Measurements from ENCODE around the gene SF3A2. TPM values are rescaled to one million over a fixed set of nuclear protein-coding genes. Genes with fewer than 3 reads are reported as not detected.
A peak's percentile ranks its signal among the peaks of the same experiment; 100 is the strongest.

The SF3A2 gene
- total RNA-seq, 4 donors from 2014 or later, result 23.9 to 29.2 (median 26.5) TPM

DNA sequence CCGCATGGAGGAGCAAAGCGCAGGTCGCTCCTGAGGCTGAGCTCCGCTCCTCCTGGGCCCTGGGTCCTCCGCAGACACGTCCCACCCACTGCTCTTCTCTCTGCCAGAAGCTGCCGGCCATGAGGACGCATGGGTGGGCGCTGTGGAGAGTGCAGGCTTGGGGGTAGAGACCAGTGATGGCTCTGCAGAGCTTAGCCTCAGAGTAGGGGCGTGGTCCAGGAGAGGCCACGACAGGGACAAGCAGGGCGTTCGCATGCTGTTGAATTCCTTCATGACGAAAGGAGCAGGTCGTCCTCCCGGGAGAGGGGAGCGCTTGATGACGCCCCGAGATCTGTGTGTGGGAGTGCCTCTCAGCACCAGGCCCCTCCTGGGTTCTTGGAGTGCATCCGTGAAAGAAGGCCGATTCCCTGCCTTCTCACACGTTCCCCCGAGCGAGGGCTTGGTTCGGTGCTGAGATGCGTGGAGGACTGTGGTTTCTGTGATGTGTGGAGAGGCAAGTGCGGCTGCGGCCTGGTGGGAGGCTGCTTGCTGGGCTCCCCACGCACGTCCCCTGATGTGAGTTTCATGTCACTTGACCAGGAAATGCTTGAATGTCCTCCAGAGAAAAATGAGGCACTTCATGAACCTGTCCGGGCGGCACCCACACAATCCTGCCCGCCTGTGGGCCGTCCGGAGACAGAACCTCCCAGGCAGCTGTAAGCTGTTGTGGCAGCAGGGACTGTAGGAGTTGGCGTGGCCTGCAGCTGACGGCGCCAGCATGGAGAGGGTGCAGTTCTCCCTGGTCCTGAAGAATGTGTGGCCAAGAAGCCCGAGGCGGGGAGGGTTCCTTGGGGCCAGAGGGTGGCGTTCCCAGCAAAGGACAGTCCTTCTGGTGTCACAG is 4.5 kb downstream of the SF3A2 start:
- no peaks in the 10 kb centered on the region for H3K27me3 ChIP-seq
- in situ Hi-C loops (cut with MboI; ENCODE audit: low sequenced_read_pairs in 4 of 4) (no loop called here), intact Hi-C loops (cut with DNase I; ENCODE audit: low total_unique reads) (no loop called here)
- TF ChIP-seq POLR2A (IDR thresholded peaks at IDR 0.05) (no peak), CTCF (IDR thresholded peaks at IDR 0.05 in 4 of 5, conservative IDR thresholded peaks at IDR 0.05 in 1 of 5) (no peak)
- H3K36me3 ChIP-seq, result peaks cover 0 to 30% of the 10 kb centered on the region in 2 donors
- peak overlapping the region; percentile 91 to 98 (median 96) for H3K27ac ChIP-seq
- DNase-seq, result no peak
- H3K4me3 ChIP-seq, result peak overlapping the region in 2 of 4 donors; percentile 53 to 55
- ATAC-seq, result peak in 1 of 2 donors; percentile 4
- no peaks in the 10 kb centered on the region for H3K9me3 ChIP-seq
- H3K4me1 ChIP-seq, result peaks cover 44 to 62% of the 10 kb centered on the region in 2 donors

DNA sequence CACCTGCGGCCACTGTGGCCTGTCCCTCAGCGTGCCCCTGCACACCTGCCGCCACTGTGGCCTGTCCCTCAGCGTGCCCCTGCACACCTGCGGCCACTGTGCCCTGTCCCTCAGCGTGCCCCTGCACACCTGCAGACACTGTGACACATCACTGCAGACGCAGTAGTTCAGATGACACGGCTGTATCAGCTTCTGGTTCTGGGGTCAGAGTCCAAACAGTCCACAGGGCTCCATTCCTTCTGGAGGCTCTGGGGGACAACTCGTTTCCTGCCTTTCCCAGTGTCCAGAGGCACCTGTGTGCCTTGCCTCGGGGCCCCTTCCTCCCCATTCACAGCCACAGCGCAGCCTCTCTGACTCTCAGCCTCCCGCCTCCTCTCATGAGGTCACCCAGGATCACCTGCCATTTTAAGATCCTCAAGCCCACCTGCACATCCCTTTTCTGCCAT is 5.5 kb downstream of the SF3A2 start:
- H3K27me3 ChIP-seq, result no peaks in the 10 kb centered on the region
- H3K4me3 ChIP-seq, result no peak overlapping the region
- in situ Hi-C loops (cut with MboI; ENCODE audit: low sequenced_read_pairs in 4 of 4) (no loop called here), intact Hi-C loops (cut with DNase I; ENCODE audit: low total_unique reads) (no loop called here)
- peak overlapping the region in 2 of 4 donors; percentile 28 to 91 for H3K27ac ChIP-seq
- H3K9me3 ChIP-seq, result no peaks in the 10 kb centered on the region
- H3K36me3 ChIP-seq, result peaks cover 0 to 40% of the 10 kb centered on the region in 2 donors
- TF ChIP-seq CTCF (IDR thresholded peaks at IDR 0.05 in 4 of 5, conservative IDR thresholded peaks at IDR 0.05 in 1 of 5) (no peak), POLR2A (IDR thresholded peaks at IDR 0.05) (no peak)
- no peak for DNase-seq
- ATAC-seq, result no peak
- peaks cover 47 to 67% of the 10 kb centered on the region in 2 donors for H3K4me1 ChIP-seq

- Histone ChIP-seq H3K36me3 (peaks cover 0 to 47% of the 10 kb centered on the region in 2 donors), H3K27me3 (no peaks in the 10 kb centered on the region), H3K9me3 (no peaks in the 10 kb centered on the region), H3K27ac (peak overlapping the region in 1 of 4 donors; percentile 91), H3K4me3 (no peak overlapping the region), H3K4me1 (peaks cover 44 to 67% of the 10 kb centered on the region in 2 donors)
- TF ChIP-seq CTCF (IDR thresholded peaks at IDR 0.05 in 4 of 5, conservative IDR thresholded peaks at IDR 0.05 in 1 of 5) (no peak), POLR2A (IDR thresholded peaks at IDR 0.05) (no peak)
- DNase-seq (no peak), ATAC-seq (no peak)
- intact Hi-C loops (cut with DNase I; ENCODE audit: low total_unique reads) (no loop called here), in situ Hi-C loops (cut with MboI; ENCODE audit: low sequenced_read_pairs in 4 of 4) (no loop called here)
Observed at GRCh38 chr19:2242816-2243215, 6.2 kb downstream of the SF3A2 start.

- TF ChIP-seq POLR2A (IDR thresholded peaks at IDR 0.05), result no peak
- no peak for TF ChIP-seq CTCF (IDR thresholded peaks at IDR 0.05 in 4 of 5, conservative IDR thresholded peaks at IDR 0.05 in 1 of 5)
- no peak overlapping the region for H3K4me3 ChIP-seq
- intact Hi-C loops (cut with DNase I; ENCODE audit: low total_unique reads), result no loop called here
- no peak overlapping the region for H3K27ac ChIP-seq
- no peaks in the 10 kb centered on the region for H3K9me3 ChIP-seq
- H3K36me3 ChIP-seq, result peaks cover 0 to 51% of the 10 kb centered on the region in 2 donors
- no peaks in the 10 kb centered on the region for H3K27me3 ChIP-seq
- peaks cover 37 to 60% of the 10 kb centered on the region in 2 donors for H3K4me1 ChIP-seq
- ATAC-seq, result no peak
- DNase-seq, result no peak
- in situ Hi-C loops (cut with MboI; ENCODE audit: low sequenced_read_pairs in 4 of 4), result no loop called here
Observed at GRCh38 chr19:2243274-2244124, 6.9 kb downstream of the SF3A2 start.

Measured in gastrocnemius medialis (tissue), 4 donors.